Activated CD8-positive, alpha-beta T cell treated with anti-CD3 and anti-CD28 coated beads for 36 hours (primary cell): Measurements from ENCODE around the gene CRYL1. TPM values are rescaled to one million over a fixed set of nuclear protein-coding genes. Genes with fewer than 3 reads are reported as not detected.
A peak's percentile ranks its signal among the peaks of the same experiment; 100 is the strongest.

ENCODE experiments used
- ATAC-seq: fragments of 200-7000 bp; cut with Tn5 transposase; one replicate; pipeline ENCODE4 v1.10.0; 2021; ENCODE audit warnings: mild to moderate bottlenecking, moderate library complexity
- CTCF ChIA-PET: fragments of 350-600 bp; sonication (Branson Sonifier 250); formaldehyde crosslinking; loops from one replicate; lab custom pipeline; 2021; ENCODE audit warnings: antibody characterized with exemption; lab: Charles Lee
- POLR2A ChIA-PET: fragments of 350-600 bp; sonication (Branson Sonifier 250); formaldehyde crosslinking; loops from one replicate; lab custom pipeline; 2021; ENCODE audit warnings: antibody characterized with exemption; lab: Charles Lee
- DNase-seq: peaks from one replicate; pipeline ENCODE4 v3.0.0-alpha.2; 2020
- H3K27ac Mint-ChIP-seq: one replicate; pipeline ENCODE4 v1.8.0; 2021; ENCODE audit warnings: mild to moderate bottlenecking, mixed read lengths
- H3K27me3 Mint-ChIP-seq: one replicate; pipeline ENCODE4 v1.8.0; 2021; ENCODE audit warnings: mixed read lengths
- H3K36me3 Mint-ChIP-seq: one replicate; pipeline ENCODE4 v1.8.0; 2021; ENCODE audit warnings: low read depth, mixed read lengths
- H3K4me1 Mint-ChIP-seq: one replicate; pipeline ENCODE4 v1.8.0; 2021; ENCODE audit warnings: low read depth, mixed read lengths
- H3K4me3 Mint-ChIP-seq: one replicate; pipeline ENCODE4 v1.8.0; 2021; ENCODE audit warnings: mild to moderate bottlenecking, moderate library complexity, mixed read lengths
- H3K9me3 Mint-ChIP-seq: one replicate; pipeline ENCODE4 v1.8.0; 2021; ENCODE audit warnings: mixed read lengths
- intact Hi-C: fragments of 100-400 bp; cut with micrococcal nuclease; formaldehyde crosslinking; loops from one replicate; pipeline ENCODE4 v1.10.0; 2022
- total RNA-seq, 2 experiments: library from RNA; stranded (reverse); gene quantifications; one replicate each; pipeline ENCODE4 v1.2.3, GENCODE V29; 2021
- TF ChIP-seq, protein P1 (sequence below): fragments of 200-600 bp; IDR thresholded peaks from one replicate; pipeline ENCODE4 v1.8.0; 2022; ENCODE audit warnings: antibody characterized with exemption, mild to moderate bottlenecking

The CRYL1 gene
- total RNA-seq, 2 experiments from 2014 or later = 8.5 to 9.4 TPM

DNA sequence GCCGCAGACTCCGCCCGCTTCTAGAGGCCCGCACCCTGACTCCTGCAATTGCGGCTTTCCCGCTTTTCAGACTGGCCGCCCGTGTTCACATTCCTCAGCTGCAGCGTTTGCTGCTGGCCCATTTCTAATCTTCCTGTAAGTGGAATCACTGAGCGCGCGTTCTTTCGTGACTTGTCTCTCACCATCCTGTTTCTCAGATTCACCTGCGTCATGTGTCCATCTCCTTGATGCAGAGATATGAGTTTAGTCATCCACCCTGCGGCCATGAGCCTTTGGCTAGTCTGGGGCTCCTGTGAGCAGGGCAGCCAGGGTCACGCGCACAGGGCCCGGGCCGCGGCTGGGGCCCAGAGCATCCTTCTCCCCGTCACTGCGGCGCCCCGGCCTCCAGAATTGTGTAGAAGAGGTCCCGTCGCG is 110.0 kb downstream of the CRYL1 start:
- Mint-ChIP-seq H3K4me3 (no peak overlapping the region), H3K9me3 (peaks cover 15% of the 10 kb centered on the region), H3K36me3 (peaks cover 22% of the 10 kb centered on the region), H3K27me3 (peaks cover 1% of the 10 kb centered on the region), H3K27ac (no peak overlapping the region), H3K4me1 (peaks cover 50% of the 10 kb centered on the region)
- ChIA-PET POLR2A (no interaction called here), CTCF (no interaction called here)
- intact Hi-C loops = loop anchor here (10.0 kb wide), 1 partner anchor 221 kb away; the partner anchor contains the start of gene GJB2
- ATAC-seq (no peak), DNase-seq (no peak)
- TF ChIP-seq, protein P1, sequence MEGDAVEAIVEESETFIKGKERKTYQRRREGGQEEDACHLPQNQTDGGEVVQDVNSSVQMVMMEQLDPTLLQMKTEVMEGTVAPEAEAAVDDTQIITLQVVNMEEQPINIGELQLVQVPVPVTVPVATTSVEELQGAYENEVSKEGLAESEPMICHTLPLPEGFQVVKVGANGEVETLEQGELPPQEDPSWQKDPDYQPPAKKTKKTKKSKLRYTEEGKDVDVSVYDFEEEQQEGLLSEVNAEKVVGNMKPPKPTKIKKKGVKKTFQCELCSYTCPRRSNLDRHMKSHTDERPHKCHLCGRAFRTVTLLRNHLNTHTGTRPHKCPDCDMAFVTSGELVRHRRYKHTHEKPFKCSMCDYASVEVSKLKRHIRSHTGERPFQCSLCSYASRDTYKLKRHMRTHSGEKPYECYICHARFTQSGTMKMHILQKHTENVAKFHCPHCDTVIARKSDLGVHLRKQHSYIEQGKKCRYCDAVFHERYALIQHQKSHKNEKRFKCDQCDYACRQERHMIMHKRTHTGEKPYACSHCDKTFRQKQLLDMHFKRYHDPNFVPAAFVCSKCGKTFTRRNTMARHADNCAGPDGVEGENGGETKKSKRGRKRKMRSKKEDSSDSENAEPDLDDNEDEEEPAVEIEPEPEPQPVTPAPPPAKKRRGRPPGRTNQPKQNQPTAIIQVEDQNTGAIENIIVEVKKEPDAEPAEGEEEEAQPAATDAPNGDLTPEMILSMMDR = no peak

GRCh38 chr13:20415306-20415679 is 110.4 kb downstream of the CRYL1 start:
- Mint-ChIP-seq H3K27me3 (peaks cover 1% of the 10 kb centered on the region), H3K36me3 (peaks cover 23% of the 10 kb centered on the region), H3K9me3 (peaks cover 15% of the 10 kb centered on the region), H3K27ac (no peak overlapping the region), H3K4me3 (no peak overlapping the region), H3K4me1 (peaks cover 47% of the 10 kb centered on the region)
- no peak for DNase-seq
- TF ChIP-seq, protein P1 = no peak
- CTCF ChIA-PET = no interaction called here
- POLR2A ChIA-PET = no interaction called here
- ATAC-seq = no peak
- intact Hi-C loops = loop anchor here (10.0 kb wide), 1 partner anchor 220 kb away; the partner anchor contains the start of gene GJB2

DNA sequence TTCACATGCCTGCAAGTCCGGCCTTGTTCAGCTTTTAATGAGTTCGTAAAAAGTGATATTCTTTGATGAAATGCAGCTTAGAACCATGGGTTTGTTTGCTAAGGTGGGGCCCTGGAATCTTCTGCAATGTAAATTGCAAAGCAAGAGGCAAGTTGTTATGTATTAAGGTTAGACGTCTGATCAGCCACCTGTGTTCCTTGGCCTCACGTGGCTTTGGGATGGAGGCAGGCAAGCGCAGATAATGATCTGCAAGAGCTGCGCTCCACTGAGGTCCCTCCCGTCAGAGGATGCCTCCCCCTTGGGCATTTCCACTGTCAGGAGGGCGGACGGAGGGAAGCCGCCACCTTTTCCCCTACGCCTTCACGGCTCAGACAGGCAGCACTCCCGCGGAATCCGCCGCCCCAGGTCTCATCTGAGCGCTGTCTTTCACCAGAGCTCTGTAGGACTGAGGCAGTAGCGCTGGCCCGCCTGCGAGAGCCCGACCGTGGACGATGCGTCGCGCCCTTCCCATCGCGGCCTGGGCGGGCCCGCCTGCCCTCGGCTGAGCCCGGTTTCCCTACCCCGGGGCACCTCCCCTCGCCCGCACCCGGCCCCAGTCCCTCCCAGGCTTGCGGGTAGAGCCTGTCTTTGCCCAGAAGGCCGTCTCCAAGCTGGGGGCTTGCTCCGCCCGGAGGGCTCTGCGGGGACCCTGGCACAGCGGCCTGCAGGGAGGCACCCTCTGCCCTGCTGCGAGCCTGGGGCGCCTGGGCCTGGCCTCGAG is 110.9 kb downstream of the CRYL1 start:
- intact Hi-C loops = loop anchor here (10.0 kb wide), 1 partner anchor 220 kb away; the partner anchor contains the start of gene GJB2
- peaks cover 23% of the 10 kb centered on the region for H3K36me3 Mint-ChIP-seq
- ATAC-seq (no peak), DNase-seq (no peak)
- ChIA-PET POLR2A (no interaction called here), CTCF (no interaction called here)
- H3K4me1 Mint-ChIP-seq = peaks cover 41% of the 10 kb centered on the region
- TF ChIP-seq, protein P1 = no peak
- H3K27ac Mint-ChIP-seq = no peak overlapping the region
- H3K4me3 Mint-ChIP-seq = no peak overlapping the region
- H3K27me3 Mint-ChIP-seq = peaks cover 1% of the 10 kb centered on the region
- peaks cover 15% of the 10 kb centered on the region for H3K9me3 Mint-ChIP-seq

DNA sequence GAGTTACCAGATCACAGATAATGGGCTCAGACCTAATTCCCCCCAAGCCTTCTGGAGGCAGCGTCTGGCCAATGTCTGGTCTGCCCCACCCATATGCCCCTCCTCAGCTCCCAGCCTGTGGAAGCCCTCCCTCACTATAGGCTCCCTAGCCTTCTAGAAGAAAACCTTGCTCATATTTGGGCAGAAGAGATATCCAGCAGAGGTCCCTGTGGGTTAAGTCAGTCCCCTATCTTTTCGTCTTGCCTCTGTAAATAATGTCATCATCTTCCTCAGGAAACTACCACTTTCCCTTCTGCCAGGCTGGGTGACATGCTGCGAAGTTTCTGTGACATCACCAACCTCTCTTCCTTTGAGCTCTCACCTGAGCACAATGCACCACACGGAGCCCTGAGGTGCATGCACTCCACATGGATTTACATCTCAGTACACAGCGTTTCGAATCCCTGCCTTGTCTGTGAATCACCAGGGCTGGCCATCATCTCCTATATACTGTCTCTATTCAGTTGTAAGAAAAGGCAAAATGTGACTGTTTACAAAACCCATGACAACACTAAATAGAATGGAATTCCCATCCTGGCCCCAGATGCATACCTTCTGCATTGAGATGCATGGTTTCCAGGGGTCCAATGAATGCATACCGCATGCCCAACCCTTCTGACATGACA is 112.8 kb downstream of the CRYL1 start:
- Mint-ChIP-seq H3K27me3 (peaks cover 1% of the 10 kb centered on the region), H3K36me3 (peaks cover 8% of the 10 kb centered on the region), H3K9me3 (peaks cover 6% of the 10 kb centered on the region), H3K4me1 (peaks cover 26% of the 10 kb centered on the region), H3K4me3 (no peak overlapping the region), H3K27ac (peak overlapping the region; percentile 77)
- ChIA-PET POLR2A (interaction anchor here (1.0 to 1.6 kb wide), 2 partner anchors 11 to 63 kb away, joined by 4 read pairs; no protein-coding TSS in a partner anchor), CTCF (interaction anchor here (0.8 to 2.9 kb wide), 4 partner anchors 43 to 223 kb away, joined by 3 to 10 read pairs (median 4); no protein-coding TSS in a partner anchor)
- intact Hi-C loops = loop anchor here (2.0 to 10.0 kb wide), 2 partner anchors 64 to 218 kb away; partner anchors contain the start of gene GJB2
- DNase-seq (peak; percentile 53), ATAC-seq (peak; percentile 66)
- TF ChIP-seq, protein P1 = no peak
